Retina (tissue), 1 donor: ENCODE results near the gene ZNF135.

Source experiments
- DNase-seq: peaks from one replicate; pipeline ENCODE4 v3.0.0-alpha.2; 2016

Gene ZNF135

DNA sequence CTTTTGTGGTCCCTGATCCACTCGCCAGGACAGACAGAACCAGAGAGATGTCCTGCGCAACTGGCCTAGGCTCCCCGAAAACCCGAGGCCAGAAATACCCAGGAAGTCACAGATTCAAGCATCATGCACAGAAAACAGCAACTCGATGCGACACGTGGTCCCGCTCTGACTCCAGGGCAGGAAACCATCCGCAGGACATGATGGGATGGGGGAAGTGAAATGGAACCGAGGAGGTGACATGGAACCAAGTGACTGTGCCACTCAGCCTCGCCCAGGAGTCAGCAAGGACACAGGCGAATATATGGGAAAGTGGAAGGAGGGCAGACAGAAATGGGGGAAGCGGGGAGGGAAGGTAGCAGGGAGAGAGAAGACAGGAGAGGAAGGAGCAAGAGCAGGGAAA lies 37.8 kb downstream of the ZNF135 start:
- DNase-seq, result no peak

DNA sequence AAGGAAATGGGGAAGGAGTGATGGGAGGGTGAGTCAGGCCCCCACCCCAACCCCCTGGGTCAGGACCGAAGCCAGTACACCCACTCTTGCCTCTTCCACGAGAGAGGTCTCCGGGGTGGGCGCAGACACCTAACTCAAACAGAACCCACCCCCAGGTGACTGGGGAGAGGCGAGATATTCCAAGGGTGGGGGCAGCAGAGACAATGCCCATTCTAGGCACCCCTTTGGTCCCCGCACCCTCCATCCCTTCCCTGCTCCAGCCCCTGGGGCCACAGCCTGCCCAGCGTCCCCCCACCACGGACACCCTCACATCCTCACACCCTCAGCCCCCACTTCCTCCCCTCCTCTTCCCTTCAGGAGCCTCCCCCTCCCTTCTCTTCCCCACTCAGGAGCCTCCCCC lies 38.3 kb downstream of the ZNF135 start:
- DNase-seq, result no peak

DNA sequence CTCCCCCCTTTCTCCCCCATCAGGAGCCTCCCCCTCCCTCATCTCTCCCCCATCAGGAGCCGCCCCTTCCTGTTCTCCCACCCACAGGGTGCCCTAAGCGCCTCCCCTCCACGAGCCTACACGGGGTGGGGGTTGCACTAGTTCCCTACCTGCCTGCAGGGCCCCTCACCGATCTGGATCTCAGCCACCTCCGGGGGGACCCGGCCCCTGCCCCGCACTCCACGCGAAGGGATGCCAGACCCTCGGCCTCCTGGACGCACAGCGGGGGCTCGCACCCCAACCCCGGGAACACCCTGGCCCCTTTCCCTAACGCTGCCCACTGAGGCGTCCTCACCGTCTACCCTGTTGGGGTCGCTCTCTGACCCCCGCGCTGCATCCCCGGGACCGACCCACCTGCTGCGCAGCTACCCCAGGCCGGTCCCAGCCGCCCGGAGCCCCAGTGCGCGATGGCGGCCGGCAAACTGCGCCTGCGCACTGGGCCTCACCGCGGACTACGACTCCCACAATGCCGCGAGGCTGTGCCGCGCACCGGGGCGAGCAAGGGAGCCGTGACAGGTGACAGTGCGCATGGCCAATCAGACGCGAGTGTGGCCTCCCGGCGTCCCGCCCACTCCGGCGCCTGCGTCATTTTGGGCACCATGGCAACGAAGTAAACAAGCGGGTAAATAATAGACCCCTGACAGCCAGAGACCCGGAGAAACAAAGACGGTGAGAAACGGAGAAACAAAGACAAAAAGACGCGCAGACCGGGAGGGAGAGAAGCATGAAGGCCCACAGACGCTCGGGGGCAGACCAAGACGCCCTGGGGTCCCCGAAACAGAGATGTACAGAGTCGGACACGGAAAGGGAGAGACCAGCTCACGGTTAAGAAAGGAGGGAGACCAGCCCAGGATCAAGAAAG lies 38.9 kb downstream of the ZNF135 start, which contains the start of gene ZSCAN18:
Gene ZSCAN18 (minus strand): TSS at position 451 of the 901 bp plus-strand sequence. CDS start 7,964 bp downstream, outside the sequence.
- peak; percentile 98 for DNase-seq

DNA sequence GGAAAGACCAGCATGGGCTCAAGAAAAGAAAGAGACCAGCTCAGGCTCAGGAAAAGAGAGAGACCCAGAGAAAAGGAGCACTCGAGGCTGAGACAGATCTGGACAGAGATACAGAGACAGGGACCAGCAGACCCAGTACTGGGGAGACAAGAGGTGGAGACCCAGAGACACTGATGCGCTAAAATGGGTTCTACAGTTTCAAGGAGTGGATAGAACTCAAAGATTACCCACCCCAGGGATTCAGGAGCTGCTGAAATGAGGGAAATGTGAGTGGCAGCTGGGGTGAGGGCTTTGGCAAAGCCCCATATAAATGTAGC lies 39.6 kb downstream of the ZNF135 start:
- DNase-seq, result no peak

DNA sequence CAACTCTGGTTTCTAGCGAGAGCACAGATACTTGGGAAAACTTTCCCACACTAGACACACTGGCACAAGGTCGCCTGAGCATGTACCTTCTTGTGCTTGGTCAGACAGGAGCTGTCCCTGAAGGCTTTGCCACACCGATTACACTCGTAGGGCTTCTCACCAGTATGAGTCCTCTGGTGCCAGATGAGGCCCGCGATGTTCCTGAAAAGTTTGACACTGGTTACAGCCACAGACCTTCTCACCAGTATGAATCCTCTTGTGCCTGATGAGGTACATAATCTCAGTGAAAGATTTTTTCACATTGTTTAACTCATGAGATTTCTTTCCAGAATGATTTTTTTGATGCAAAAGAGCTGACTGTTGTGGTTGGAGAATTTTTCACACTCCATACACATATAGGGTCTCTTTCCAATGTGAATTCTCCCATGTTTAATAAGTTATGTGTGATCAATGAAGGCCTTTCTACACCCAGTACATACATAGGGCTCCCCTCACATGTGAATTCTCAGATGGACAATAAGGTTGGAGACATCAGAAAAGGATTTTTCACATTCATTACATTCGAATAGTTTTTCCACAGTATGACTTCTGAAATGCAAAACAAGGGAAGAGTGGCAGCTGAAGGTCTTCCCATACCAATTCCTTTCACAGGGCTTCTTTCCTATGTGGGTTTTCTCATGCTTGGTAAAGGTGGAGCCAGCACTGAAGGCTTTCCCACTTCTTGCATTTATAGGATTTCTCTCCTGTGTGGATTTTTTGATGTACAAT lies 48.9 kb downstream of the ZNF135 start:
- DNase-seq, result no peak

DNA sequence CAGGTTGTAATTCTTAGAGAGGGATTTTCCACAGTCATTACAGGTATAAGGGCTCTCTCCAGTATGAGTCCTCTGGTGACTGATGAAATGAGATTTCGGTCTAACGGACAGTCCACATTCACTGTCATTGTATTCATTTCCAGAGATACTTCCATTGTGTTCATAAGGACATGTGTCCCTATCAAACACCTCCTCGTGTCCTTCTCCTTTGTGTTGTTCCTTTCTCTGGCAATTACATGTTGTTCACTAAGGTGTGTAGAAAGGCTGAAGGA lies 49.4 kb downstream of the ZNF135 start:
- no peak for DNase-seq

DNA sequence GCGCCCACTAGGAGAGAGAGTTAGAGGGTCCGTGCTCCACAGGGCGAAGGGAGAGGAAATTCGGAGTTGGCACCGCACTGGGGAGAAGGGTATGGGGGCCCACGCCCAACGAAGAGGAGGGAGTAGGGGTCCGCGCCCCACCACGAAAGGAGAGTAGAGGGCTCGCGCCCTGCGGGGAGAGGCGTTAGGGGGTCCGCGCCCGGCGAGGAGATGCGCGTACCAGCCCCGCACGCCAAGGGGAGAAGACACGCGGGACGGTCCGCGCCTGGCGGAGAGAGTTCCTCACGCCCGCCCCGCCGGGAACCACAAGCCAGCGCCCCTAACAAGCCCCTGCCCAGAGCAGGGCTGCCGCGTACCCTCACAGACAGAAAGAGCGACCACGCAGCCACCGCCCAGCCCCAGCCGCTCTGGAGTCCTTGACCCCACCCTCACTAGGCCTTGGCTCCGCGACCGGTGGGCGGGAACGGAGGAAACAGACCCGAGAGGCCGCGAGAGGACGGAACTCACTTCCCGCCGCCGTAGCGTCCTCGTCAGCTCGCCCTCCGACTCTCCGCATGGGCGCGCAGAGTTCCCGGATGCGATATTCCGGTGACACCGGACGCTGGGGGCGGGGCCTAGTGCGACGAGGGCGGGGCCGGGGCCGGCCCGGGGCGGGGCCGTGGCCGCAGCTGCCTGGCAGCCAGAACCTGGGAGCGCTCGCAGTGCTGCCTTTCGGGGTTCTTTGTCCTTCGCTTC lies 58.9 kb downstream of the ZNF135 start:
- DNase-seq, result peak; percentile 62

DNA sequence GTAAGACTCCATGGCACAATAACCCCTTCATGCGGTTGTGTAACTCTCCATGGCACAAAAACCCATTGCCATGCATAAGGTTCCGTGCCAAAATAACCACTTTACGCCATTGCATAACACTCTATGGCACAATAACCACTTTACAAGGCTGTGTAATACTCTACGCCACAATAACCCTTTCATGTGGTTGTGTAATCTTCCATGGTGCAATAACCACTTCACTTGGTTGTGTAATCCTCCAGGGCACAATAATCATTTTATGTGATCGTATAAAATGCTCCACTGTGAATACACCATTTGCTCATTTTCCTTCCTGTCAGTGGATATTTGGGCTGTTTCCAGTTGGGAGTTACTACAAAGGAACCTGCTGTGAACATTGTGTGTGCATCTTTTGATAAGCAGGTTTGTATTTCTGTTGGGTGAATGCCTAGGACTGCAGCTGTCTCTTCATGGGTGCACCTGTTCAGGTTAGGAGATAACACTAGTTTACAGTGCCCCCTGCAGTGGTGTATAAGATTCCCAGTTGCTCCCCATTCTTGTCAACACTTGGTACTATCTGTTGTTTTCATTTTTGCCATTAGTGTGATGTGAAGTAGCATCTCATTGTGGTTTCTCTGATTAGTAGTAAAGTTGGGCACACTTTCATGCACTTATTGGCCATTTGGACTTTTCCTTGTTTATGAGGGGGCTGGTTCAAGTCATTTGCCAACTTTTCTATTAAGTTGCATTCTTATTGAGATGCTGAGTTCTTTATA lies 60.1 kb downstream of the ZNF135 start:
- no peak for DNase-seq
